Right kidney (tissue), 1 donor: ENCODE results near the gene CFAP221.

Experiments
- DNase-seq: peaks from one replicate; pipeline ENCODE4 v3.0.0-alpha.2; 2016

CFAP221 gene

DNA sequence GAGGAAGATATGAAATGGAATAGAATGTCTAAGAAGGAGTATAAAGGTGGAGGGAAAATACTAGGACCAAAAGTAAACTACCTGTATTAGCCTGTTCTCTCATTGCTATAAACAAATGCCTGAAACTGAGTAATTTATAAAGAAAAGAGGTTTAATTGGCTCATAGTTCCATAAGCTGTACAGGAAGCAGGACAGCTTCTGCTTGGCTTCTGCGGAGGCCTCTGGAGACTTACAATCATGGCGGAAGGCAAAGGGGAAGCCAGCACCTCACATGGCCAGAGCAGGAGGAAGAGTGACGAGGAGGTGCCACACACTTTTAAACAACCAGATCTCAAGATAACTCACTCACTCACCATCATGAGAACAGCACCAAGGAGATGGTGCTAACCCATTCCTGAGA lies 101.9 kb downstream of the CFAP221 start:
- DNase-seq, result no peak

DNA sequence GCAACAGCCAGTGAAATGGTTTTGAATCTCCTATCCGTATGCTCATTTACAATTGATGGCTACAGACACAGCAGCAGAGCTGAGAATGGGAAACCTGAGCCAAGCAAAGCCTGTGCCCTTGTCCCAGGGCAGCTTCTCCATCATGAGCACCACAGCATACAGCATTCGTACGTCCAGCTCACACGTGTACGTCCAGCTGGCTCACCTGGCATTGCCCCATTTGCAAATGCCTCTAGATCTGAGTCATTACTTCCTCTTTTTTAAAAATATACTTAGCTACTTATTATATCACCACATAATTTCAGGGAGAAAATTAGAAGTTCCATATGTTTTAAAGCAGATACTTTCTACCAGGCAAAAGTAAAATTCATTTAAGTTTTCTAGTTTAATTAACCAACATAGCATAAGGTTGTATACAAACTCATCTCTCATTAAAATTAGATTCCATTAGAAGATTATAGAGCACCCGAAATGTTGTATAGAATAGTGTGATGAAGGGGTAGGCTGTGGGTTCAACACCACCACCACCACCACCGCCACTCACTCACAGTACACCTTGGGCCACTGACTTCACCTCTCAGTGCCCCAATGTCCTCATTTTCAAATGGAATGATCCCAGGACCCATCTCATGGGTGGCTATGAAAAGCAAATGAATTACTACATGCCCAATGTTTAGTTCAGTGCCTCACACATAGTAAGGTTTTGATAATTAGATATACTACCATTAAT lies 103.4 kb downstream of the CFAP221 start:
- DNase-seq, result no peak

DNA sequence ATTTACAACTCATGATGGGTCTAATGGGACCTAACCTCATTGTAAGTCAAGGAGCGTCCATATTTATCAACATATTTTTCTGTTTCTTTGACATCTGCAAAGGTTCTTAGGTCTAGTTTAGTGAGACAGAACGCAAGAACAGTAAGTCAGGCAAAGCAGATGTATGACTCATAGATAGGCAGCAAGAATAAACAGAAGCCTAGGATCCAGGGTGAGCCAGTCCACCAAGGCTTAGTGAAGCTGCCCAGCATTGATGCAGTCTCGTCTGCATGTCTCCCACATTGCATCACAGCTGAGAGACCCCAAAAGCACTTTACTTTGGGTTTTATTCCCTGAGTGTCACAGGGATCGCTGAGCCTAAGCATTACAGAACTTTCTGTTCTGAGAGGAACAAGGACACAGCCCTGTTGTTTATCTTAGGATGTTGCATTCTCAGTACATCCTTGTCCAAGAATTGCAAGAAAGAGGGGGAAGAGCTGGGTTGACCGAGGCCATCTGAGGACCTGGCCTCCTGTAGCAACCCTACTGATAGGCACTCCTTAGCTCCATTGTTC lies 105.2 kb downstream of the CFAP221 start:
- DNase-seq, result no peak

DNA sequence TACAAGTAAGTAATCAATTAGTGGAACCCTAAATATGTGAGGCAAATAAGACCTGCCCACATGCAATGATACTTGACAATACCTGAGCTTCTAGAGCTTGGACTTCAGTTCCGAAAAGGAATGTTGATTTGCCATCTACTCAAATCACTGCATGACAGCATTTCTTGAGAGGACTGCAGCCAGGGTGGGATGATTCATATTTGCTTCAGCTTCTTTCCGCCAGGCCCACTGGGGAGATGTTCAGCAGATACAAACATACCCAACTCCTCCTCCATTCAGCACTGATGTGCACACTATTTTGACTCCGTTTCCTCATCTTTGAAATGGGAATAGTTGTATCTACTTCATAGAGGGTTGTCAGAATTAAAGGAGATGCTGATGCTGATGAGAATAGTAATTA lies 106.0 kb downstream of the CFAP221 start:
- DNase-seq, result no peak

DNA sequence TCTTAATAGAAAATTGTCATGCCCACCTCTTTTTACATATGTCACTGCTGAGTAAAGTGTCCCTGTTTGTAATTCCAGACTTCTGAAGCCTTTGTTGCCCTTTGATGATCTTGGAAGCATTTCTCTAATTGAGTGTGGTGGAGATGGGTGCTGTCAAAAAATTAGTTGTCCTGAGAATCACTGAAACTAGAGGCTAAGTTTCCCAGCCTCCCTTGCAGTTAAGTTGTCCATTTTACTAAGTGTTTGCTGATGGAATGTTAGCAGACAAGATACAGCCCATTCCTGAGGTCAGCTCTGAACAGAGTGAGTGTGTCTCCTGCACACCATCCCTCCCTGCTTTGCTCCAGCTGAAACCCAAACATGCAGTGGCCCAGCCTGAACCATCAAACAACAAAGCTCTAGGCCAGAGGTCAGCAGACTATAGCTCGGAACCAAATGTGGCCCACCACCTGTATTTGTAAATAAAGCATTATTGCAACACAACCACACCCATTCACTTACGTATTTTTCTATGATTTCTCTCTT lies 106.7 kb downstream of the CFAP221 start:
- DNase-seq, result no peak

DNA sequence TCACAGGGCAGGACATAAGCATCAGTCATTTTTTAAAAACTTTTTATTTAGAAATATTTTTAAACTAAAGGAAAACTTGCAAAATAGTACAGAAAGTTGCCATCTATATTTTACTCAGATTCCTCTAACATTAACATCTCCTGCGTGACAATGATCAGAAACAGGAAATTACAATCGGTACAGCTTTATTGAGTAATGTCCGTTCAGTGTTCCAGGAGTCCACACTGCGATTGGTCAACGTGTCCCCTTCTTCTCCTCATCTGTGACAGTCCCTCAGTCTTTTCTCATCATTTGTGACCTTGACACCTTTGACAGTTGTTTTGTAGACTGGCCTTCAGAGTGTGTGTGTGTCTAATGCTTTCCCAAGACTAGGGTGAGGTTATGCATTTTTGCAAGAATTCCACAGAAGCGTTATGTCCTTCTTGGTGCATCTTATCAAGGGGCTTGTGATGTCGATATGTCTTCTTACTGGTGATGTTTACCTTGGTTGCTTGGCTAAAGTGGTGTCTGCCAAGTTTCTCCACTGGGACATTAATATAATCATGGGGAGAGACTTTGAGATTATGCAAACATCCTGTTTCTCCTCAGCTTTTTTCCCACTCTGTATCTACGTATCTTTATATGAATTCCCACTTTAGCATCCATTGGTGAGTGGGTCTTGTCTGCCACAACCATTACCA lies 113.4 kb downstream of the CFAP221 start:
- no peak for DNase-seq

DNA sequence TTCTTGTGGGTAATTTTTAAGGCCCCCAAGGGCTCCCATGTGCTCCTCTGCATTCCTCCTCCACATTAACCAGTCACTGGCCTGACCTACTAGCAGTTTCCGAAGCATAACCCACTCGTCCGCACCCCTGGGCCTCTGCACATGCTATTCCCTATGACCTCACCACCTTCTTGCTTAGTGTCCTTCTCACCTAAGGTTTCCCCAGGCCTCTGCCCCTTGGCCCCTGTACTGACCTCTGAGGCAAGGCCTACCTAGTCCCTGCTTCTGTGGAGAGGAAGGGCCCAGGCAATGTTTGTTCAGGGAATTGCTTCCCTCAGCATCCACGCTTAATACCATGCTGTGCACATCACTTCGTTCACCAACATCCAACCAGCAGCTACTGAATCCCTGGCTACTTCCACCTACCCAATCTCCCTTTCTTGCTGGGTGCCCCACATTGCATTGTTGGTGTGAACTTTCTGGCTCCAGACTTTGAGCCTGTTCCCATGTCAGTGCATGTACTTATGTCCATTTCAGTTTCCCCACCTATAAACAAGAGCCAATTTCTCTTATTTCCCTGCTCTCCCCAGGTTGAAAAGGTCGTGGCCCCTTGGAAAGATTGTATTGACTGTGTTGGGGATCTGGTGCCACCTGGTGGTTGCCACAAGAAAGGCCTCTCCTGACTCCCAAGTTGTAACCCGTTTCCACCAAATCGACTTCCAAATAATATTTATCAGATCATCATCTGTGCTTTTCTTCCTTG lies 115.5 kb downstream of the CFAP221 start:
- no peak for DNase-seq

DNA sequence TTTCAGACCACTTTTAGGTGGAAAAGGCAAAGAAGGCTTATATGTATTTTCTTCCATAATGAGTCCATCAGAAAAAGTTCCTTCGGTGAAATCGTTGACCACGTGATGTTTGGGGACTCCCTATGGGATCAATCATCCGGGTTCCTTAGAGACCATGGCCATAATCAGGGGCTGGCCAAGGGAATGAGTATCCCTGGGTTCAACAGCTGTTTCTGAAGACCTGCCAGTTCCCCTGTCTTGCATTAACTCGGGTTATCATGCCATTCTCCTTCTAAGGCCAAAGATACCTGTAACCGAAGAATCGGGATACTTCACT lies 116.1 kb downstream of the CFAP221 start:
- no peak for DNase-seq

DNA sequence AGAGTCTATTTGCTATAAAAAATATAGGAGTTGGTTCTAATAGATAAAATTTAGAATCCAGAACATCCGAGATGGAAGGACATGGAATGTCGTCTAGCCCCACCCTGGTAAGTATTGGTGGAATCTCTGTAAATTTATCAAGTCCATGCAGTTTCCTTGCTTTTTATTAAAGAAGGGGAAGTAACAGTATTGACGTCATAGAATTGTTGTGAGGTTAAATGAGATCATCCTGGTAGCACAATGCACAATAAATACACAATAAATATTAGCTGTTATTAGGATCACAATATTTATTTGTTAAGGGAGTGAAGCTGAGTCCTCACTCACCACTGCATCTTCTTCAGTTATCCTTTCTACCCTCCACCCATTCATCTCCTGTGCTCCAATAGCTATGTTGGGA lies 118.0 kb downstream of the CFAP221 start:
- DNase-seq, result no peak

DNA sequence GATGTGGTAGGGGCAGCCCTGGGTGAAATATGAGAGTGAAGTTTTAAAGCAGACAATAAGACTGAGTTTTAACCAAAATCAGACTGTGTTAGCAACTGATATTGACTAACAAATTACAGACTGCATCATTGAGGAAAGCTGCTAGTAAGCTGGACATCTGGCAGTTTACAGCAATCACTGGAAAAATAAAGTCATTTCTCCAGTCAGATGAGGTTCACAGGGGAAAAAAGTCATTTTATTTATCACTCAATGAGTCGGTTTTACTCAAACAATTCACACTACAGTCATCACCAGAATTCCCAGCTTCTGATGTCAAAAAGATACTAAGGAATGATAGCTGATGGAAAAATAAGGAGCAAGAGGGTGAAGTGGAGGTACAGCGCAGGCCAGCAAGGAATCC lies 124.3 kb downstream of the CFAP221 start:
- no peak for DNase-seq

DNA sequence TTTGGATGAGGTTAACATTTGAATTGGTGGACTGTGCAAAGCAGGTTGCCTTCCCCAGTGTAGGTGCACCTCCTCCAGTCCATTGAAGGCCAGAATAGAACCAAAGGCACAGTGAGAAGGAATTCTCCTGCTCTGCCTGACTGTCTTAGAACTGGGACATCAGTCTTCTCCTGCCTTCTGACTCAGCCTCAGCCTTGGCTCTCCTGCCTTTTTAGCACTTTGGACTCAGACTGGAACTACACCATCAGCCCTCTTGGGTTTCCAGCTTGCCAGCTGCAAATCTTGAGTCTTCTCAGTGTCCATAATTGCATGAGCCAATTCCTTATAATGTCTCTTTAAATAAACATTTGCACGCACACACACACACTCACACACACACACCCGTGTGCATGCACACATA lies 126.8 kb downstream of the CFAP221 start:
- DNase-seq, result no peak

DNA sequence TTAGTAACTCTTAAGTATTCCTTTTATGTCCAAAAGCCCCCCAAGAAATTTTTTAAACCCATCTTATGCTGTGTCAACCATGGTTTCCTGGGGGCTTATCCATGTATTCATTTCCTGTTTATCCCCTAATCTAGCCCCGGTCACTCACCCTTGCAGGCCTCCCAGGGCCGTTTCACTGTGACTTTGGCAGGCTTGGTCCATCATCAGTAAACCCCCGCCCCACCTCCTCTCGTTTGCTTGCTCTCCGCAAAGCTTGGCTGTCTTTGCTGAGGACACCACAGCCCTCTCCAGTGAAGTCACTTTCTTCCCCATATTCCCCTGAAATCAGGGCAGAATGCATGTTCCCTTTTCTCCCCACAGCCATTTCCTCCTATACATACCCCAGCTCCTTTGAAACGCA lies 127.5 kb downstream of the CFAP221 start:
- no peak for DNase-seq

DNA sequence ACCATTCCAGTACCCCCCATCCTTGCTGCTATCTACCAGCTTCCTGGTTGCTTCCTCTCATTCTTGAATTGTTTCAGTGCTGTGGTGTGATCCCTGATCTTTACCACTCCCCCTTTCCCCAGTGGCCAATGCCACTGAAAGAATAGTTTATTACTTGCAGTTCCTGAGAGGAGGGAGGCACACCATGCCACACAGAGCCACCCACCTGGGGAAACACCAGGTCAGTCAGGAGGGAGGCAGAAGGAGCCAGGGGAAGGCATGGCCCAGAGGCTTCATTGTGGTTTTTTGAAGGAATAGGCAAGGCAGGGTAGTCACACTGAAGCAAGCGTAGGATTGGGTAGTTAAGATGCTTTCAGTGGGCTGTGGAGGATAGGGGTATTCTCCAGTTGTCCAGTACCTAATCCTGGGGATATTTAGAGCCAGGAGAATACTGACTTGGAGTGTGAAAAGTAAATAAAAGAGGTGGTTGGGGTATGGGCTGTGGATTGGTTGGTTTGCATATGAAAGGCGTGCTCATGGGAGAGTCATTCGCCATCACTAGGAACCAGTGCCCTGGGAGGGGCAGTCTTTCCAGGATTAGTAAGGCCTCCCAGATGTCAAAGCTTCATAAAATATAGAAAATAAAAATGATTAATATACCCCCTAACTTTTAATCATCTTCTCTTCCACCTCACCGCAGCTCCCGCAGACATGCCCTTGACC lies 128.1 kb downstream of the CFAP221 start:
- no peak for DNase-seq

DNA sequence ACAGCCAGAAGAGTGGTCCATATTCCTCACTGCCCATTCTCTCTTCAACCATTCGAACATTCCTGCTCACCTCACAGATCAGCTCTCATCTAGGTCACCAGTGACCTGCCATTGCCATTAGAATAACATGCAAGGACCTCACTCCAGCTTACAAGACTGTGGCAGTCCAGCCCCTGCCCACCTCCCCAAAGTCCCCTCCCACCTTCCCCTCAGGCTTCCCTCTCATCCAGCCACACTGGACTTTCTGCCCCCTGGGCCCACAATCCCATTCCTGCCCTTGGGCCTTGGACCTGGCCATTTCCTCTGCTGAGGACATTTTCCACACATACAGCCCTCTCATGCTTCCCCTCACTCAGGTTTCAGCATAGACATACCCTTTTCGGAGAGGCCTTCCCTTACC lies 129.5 kb downstream of the CFAP221 start:
- DNase-seq, result no peak

DNA sequence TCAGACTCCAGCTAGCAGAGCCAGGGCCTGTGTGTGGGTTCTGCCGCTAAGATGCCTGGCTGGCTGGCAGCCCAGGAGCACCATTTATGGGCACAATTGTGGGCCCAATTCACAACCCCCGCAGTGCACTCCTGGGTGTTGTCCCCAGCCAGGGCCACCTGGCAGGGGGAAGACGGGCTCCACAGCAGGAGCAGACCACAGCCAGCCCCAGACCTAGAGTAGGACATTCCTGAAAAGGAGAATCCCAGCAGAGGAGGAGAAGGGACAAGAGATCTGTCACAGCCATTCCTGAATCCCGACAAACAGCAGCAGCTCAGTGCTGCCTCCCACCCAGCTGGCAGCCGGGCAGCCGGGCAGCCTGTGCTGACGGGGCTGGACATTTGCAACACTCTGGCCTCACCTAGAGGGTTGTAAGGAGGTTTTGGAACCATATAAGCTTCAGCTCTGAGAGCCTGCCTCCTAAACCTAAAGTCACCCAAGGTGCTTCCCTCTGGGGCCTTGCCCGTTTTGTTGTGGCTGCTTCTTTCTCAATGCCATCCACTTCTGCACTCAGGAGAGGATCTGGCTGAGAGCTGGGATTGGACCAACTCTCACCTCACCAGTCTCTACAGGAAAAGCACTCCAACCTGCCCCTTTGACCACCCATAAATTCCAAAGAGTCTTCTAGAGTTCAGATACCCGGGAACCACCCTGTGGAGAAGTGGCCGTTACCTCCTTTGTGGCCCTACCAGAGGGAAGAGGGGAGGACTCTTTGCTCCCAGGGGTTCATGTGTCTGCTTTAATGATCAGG lies 130.7 kb downstream of the CFAP221 start:
- DNase-seq, result no peak

DNA sequence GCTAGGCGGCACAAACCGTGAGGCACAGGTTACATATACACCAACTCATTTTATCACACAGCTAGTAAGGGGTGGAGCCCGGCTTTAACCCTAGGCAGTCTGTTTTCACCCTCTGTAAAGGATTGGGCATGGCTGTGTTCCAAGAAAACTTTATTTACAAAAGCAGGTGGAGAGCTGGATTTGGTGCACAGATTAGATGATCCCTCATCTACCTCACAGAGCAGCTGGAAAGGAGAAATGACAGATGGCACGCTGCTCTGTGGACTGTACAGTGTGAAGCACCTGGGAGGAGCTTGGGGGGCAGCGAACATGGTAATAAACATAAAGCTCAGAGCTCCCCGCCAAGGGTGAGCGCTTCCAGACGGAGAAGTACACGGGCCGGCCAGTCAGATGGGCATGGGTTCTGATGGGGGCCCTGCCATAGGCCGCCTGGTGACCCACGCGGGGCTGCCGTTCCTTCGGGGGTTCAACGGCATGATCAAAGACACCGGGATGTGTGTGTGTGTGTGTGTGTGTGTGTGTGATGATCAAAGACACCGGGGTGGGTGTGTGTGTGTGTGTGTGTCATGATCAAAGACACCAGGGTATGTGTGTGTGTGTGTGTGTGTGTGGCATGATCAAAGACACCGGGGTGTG lies 133.9 kb downstream of the CFAP221 start:
- peak; percentile 52 for DNase-seq

DNA sequence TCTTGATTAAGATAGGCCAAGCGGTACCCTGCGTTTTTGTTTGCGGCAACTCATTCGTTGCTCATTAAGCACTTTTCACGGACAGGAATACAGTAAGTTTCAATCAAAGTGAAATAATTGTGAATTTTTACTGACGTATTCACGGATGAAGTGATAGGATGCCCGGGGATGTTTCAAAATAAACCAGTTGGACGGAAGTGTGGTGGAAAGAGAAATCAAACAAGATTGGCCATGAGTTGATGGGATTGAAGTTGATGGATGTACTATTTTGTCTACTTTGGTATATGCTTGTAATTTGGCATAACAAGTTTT lies 135.2 kb downstream of the CFAP221 start:
- DNase-seq, result no peak

DNA sequence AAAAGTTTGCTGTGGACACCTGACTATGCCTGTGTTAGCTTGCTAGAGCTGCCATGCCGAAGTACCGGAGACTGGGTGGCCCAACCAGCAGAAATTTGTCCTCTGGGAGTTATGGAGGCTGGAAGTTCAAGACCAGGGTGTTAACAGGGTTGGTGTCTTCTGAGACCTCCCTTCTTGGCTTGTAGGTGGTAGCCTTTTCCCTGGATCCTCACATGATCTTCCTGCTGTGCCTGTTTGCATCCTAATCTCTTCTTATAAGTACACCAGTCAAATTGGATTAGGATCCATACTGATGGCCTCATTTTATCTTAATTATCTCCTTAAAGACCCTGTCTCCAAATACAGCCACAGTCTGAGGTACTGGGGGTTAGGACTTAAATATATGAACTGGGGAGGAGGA lies 135.6 kb downstream of the CFAP221 start:
- no peak for DNase-seq

DNA sequence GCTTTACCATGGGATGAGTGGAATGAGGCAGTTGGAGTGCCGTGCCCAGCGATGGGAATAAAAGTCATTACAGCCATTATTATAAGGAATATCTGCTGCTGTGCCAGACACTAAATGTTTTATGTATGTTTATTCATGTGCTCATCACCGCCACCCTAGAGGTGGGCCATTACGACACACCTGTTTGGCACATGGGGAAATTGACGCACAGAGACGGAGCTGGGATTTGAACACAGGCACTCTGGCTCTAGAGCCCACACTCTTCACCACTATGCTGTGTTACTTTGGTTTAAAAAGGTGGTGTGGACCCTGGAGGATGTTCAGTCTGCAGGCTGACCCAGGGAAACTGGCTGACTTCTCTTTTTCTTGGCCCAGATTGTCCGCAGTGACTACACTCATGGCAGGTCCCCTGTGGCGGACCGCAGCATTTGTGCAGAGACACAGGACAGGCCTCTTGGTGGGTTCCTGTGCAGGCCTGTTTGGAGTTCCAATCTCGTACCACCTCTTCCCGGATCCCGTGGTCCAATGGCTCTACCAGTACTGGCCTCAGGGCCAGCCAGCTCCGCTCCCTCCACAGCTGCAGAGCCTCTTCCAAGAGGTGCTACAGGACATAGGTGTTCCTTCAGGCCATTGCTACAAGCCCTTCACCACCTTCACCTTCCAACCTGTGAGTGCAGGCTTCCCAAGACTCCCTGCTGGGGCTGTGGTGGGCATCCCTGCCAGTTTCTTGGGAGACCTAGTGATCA lies 136.4 kb downstream of the CFAP221 start:
- no peak for DNase-seq

DNA sequence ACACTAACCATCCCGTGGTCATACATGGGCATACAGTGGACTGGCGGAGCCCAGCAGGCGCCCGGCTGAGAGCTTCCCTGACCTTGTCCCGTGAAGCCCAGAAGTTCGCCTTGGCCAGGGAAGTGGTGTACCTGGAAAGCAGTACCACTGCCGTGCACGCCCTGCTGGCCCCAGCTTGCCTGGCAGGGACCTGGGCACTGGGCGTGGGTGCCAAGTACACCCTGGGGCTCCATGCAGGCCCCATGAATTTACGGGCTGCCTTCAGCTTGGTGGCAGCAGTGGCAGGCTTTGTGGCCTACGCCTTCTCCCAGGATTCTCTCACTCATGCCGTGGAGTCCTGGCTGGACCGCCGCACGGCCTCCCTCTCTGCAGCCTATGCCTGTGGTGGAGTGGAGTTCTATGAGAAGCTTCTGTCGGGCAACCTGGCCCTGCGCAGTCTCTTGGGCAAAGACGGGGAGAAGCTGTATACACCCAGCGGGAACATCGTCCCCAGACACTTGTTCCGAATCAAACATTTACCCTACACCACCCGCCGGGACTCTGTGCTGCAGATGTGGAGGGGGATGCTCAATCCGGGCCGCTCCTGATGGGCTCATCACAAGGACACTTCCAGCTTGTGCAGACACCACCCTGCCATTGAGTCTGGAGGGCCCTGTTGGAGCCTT lies 137.1 kb downstream of the CFAP221 start:
- DNase-seq, result no peak
